ENCODE results near the gene GPT2.

GRCh38 chr16:46914556-46915201 lies 30.5 kb downstream of the GPT2 start:
- TF ChIP-seq CTCF (IDR thresholded peaks at IDR 0.05 in 4 of 5, conservative IDR thresholded peaks at IDR 0.05 in 1 of 5): no peak
- TF ChIP-seq POLR2A (IDR thresholded peaks at IDR 0.05): no peak
